BJ (cell line): ENCODE data around the gene OBSL1. TPM values are rescaled to one million over a fixed set of nuclear protein-coding genes. Genes with fewer than 3 reads are reported as not detected.
A peak's percentile ranks its signal among the peaks of the same experiment; 100 is the strongest.

ENCODE experiments used
- CTCF ChIA-PET: fragments of 350-600 bp; formaldehyde crosslinking; extraction: SDS; loops from one replicate; lab custom pipeline; 2021; ENCODE audit warnings: antibody characterized with exemption, inconsistent platforms; lab: Yijun Ruan, JAX
- POLR2A ChIA-PET: fragments of 300-600 bp; sonication (Branson Sonifier 250); formaldehyde crosslinking; extraction: SDS; loops from one replicate; lab custom pipeline; 2021; ENCODE audit warnings: antibody characterized with exemption; lab: Charles Lee
- DNase-seq: peaks from one replicate; pipeline ENCODE4 v3.0.0-alpha.2; 2011; ENCODE audit warnings: low read depth
- H3K27me3 ChIP-seq: 2 replicates; pipeline ENCODE4 v1.6.0; 2011; ENCODE audit warnings: low read length; ENCODE audit not compliant: control insufficient read depth, insufficient read depth
- H3K36me3 ChIP-seq: 2 replicates; pipeline ENCODE4 v1.5.1; 2011; ENCODE audit warnings: low read length; ENCODE audit not compliant: control insufficient read depth, insufficient read depth
- H3K4me3 ChIP-seq: 2 replicates; pipeline ENCODE4 v1.5.1; 2011; ENCODE audit warnings: low read depth, mild to moderate bottlenecking, control low read depth, low read length
- polyA minus RNA-seq: library from RNA; depleted of rRNA, polyadenylated mRNA; stranded (reverse); fragments of >200 nt; gene quantifications from 2 replicates; pipeline ENCODE4 v1.2.3, GENCODE V29; 2011; rRNA and poly(A)+ RNA removed
- polyA plus RNA-seq: library from polyadenylated mRNA; depleted of rRNA; stranded (reverse); fragments of >200 nt; gene quantifications from 2 replicates; pipeline ENCODE4 v1.2.3, GENCODE V29; 2011; rRNA removed
- TF ChIP-seq, protein P1 (sequence below): IDR thresholded peaks from 2 replicates; pipeline ENCODE4 v1.5.1; 2011; ENCODE audit warnings: low read depth, mild to moderate bottlenecking, control low read depth, inconsistent platforms, low read length, moderate library complexity; ENCODE audit not compliant: insufficient read depth

The OBSL1 gene
- 47.2 and 75.9 TPM in 2 replicates for polyA plus RNA-seq
- polyA minus RNA-seq = 60.4 and 78.7 TPM in 2 replicates

- TF ChIP-seq, protein P1, sequence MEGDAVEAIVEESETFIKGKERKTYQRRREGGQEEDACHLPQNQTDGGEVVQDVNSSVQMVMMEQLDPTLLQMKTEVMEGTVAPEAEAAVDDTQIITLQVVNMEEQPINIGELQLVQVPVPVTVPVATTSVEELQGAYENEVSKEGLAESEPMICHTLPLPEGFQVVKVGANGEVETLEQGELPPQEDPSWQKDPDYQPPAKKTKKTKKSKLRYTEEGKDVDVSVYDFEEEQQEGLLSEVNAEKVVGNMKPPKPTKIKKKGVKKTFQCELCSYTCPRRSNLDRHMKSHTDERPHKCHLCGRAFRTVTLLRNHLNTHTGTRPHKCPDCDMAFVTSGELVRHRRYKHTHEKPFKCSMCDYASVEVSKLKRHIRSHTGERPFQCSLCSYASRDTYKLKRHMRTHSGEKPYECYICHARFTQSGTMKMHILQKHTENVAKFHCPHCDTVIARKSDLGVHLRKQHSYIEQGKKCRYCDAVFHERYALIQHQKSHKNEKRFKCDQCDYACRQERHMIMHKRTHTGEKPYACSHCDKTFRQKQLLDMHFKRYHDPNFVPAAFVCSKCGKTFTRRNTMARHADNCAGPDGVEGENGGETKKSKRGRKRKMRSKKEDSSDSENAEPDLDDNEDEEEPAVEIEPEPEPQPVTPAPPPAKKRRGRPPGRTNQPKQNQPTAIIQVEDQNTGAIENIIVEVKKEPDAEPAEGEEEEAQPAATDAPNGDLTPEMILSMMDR = no peak
- Histone ChIP-seq H3K4me3 (peak within 1 kb of the TSS; percentile 76), H3K27me3 (peaks cover 5% of the 10 kb centered on the region), H3K36me3 (peaks cover 7% of the 10 kb centered on the region)
- ChIA-PET POLR2A (interaction anchor here (0.6 kb wide), 1 partner anchor 26 kb away, joined by 3 read pairs; the partner anchor contains the start of gene STK11IP), CTCF (interaction anchor here (0.6 to 2.9 kb wide), 13 partner anchors 10 to 183 kb away, joined by 3 to 25 read pairs (median 5); partner anchors contain the start of gene STK11IP)
- no peak for DNase-seq
Measured at GRCh38 chr2:219571311-219572236, at the start of gene OBSL1. TSS of gene OBSL1 (minus strand) at chr2:219571539. CDS start at chr2:219571232, 307 bp downstream.

- Histone ChIP-seq H3K36me3 (peaks cover 4% of the 10 kb centered on the region), H3K27me3 (peaks cover 3% of the 10 kb centered on the region; the same call in 1 of the 2 replicates), H3K4me3 (no peak overlapping the region)
- ChIA-PET POLR2A (no interaction called here), CTCF (interaction anchor here (0.5 to 2.0 kb wide), 6 partner anchors 21 to 69 kb away, joined by 3 to 5 read pairs (median 4); no protein-coding TSS in a partner anchor)
- TF ChIP-seq, protein P1 = no peak
- no peak for DNase-seq
Measured at GRCh38 chr2:219620546-219620945, 49.2 kb upstream of the OBSL1 start.

GRCh38 chr2:219619235-219619634 is 47.9 kb upstream of the OBSL1 start:
- no peak for DNase-seq

GRCh38 chr2:219618733-219619122 is 47.4 kb upstream of the OBSL1 start:
- ChIA-PET POLR2A (no interaction called here), CTCF (interaction anchor here (0.9 to 1.1 kb wide), 2 partner anchors 17 to 70 kb away, joined by 3 to 4 read pairs; no protein-coding TSS in a partner anchor)
- 0 out of 2 replicates have a peak, but pooled peaks cover 2% of the 10 kb centered on the region for H3K27me3 ChIP-seq
- TF ChIP-seq, protein P1 = no peak
- H3K36me3 ChIP-seq = peaks cover 12% of the 10 kb centered on the region
- no peak for DNase-seq
- H3K4me3 ChIP-seq = no peak overlapping the region

More at GRCh38 chr2:219619235-219619634, 47.9 kb upstream of the OBSL1 start:
- Histone ChIP-seq H3K27me3 (peaks cover 3% of the 10 kb centered on the region; the same call in 1 of the 2 replicates), H3K36me3 (peaks cover 12% of the 10 kb centered on the region), H3K4me3 (no peak overlapping the region)
- TF ChIP-seq, protein P1 = no peak
- ChIA-PET CTCF (interaction anchor here (0.9 to 2.0 kb wide), 6 partner anchors 8 to 71 kb away, joined by 3 to 5 read pairs (median 4); partner anchors contain the start of gene OBSL1), POLR2A (no interaction called here)
